ENCODE data around the gene COPRS. TPM values are rescaled to one million over a fixed set of nuclear protein-coding genes. Genes with fewer than 3 reads are reported as not detected.

Gene COPRS
- total and polyA plus RNA-seq, 2 donors (not counting 1 experiment from before 2014, with no cell fraction given): 12.6 to 17.1 TPM

DNA sequence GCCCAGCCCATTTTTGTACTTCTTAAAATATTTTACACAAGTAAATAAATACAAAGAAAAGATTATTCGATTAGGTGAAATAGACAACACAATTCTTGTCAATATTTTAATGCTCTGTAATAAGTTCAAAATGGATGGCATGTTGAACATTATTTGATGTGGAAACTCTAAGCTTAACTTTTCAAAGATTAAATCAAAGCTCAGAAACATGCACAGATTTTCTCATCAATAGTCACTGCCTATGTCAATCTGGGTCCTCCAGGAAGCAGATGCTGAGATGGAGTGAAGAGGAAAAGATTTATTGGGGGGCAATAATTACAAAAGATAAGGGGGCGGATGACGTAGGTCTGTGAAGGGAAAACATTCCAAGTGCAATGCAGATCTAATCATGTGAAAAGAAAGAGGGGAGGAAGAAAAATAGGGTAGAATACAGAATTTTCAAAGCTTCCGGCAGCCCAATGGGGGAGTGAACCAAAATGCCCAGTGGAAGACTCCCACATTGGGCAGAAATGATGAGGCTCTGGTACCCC lies 50.5 kb downstream of the COPRS start:
- Histone ChIP-seq H3K4me3 (ENCODE audit: control extremely low read depth in 1 of 5, extremely low read depth in 1 of 5, insufficient read depth in 1 of 5, low read depth in 2 of 5, low read length in 4 of 5) (no peak overlapping the region), H3K4me1 (ENCODE audit: control insufficient read depth in 2 of 2, insufficient read depth in 2 of 2, low read length in 2 of 2) (no peaks in the 10 kb centered on the region), H3K27ac (ENCODE audit: low read length in 2 of 2) (no peak overlapping the region), H4K20me1 (ENCODE audit: control insufficient read depth, insufficient read depth, low read length, poor library complexity, severe bottlenecking) (no peaks in the 10 kb centered on the region), H3K9me3 (ENCODE audit: control extremely low read depth in 1 of 3, control insufficient read depth in 2 of 3, insufficient read depth in 1 of 3, low read length in 2 of 3) (no peaks in the 10 kb centered on the region), H3K4me2 (replicated peaks; ENCODE audit: low read depth, low read length, poor library complexity, severe bottlenecking) (no peak overlapping the region), H3K9ac (ENCODE audit: low read length) (no peak overlapping the region), H2AFZ (ENCODE audit: insufficient read depth, low read depth, low read length, poor library complexity, severe bottlenecking) (no peak overlapping the region), H3K36me3 (replicated peaks in 1 of 2; ENCODE audit: control extremely low read depth in 1 of 2, control insufficient read depth in 1 of 2, extremely low read depth in 1 of 2, insufficient read depth in 2 of 2, low read length in 1 of 2) (no peaks in the 10 kb centered on the region), H3K79me2 (ENCODE audit: control insufficient read depth, insufficient read depth, low read length) (no peaks in the 10 kb centered on the region), H3K27me3 (replicated peaks in 1 of 4; ENCODE audit: control extremely low read depth in 1 of 4, control insufficient read depth in 3 of 4, insufficient read depth in 4 of 4, low read length in 3 of 4) (peaks cover 0 to 4% (median 0%) of the 10 kb centered on the region in 4 experiments)
- TF ChIP-seq, protein P1, sequence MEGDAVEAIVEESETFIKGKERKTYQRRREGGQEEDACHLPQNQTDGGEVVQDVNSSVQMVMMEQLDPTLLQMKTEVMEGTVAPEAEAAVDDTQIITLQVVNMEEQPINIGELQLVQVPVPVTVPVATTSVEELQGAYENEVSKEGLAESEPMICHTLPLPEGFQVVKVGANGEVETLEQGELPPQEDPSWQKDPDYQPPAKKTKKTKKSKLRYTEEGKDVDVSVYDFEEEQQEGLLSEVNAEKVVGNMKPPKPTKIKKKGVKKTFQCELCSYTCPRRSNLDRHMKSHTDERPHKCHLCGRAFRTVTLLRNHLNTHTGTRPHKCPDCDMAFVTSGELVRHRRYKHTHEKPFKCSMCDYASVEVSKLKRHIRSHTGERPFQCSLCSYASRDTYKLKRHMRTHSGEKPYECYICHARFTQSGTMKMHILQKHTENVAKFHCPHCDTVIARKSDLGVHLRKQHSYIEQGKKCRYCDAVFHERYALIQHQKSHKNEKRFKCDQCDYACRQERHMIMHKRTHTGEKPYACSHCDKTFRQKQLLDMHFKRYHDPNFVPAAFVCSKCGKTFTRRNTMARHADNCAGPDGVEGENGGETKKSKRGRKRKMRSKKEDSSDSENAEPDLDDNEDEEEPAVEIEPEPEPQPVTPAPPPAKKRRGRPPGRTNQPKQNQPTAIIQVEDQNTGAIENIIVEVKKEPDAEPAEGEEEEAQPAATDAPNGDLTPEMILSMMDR (IDR thresholded peaks at IDR 0.05): no peak
- TF ChIP-seq EZH2 (IDR thresholded peaks at IDR 0.05; ENCODE audit: borderline replicate concordance, insufficient read depth, low read depth, low read length, poor library complexity, severe bottlenecking): no peak
- no peaks in the 10 kb centered on the region for H3K4me1 Mint-ChIP-seq
- ATAC-seq (ENCODE audit: low read depth) (no peak), DNase-seq (no peak)
- H3K27me3 Mint-ChIP-seq: peaks cover 18% of the 10 kb centered on the region
- intact Hi-C loops (cut with micrococcal nuclease): no loop called here
- ChIA-PET POLR2A (no interaction called here), CTCF (no interaction called here)
- 100% methylated on average over 3 of the region's 4 CpGs for WGBS (ENCODE audit: insufficient coverage)
- no peak overlapping the region for H3K4me3 Mint-ChIP-seq
- no peaks in the 10 kb centered on the region for H3K9me3 Mint-ChIP-seq (ENCODE audit: insufficient read depth)
- no peak overlapping the region for H3K27ac Mint-ChIP-seq

DNA sequence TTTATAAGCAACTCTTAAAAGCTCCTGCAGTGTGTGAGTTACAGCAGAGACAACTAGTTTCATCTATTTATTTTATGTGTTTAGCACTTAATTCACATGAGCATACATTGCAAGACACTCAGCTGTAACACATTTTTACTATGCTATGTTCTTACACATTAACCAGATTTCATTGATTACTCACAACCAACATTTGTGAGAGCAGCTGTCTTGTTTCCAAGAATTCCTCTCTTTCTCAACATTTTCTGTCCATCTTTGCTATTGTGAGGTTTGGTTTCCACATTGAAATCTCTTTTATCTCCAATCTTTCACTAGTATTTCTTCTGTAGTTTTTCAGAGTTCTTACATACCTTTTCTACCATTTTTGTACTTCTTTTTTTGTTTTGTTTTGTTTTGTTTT lies 51.2 kb downstream of the COPRS start:
- intact Hi-C loops (cut with micrococcal nuclease): no loop called here
- H3K9me3 Mint-ChIP-seq (ENCODE audit: insufficient read depth): no peaks in the 10 kb centered on the region
- Histone ChIP-seq H3K4me2 (replicated peaks; ENCODE audit: low read depth, low read length, poor library complexity, severe bottlenecking) (no peak overlapping the region), H3K9me3 (ENCODE audit: control extremely low read depth in 1 of 3, control insufficient read depth in 2 of 3, insufficient read depth in 1 of 3, low read length in 2 of 3) (no peaks in the 10 kb centered on the region), H3K27me3 (replicated peaks in 1 of 4; ENCODE audit: control extremely low read depth in 1 of 4, control insufficient read depth in 3 of 4, insufficient read depth in 4 of 4, low read length in 3 of 4) (peaks cover 0 to 4% (median 0%) of the 10 kb centered on the region in 4 experiments), H3K36me3 (replicated peaks in 1 of 2; ENCODE audit: control extremely low read depth in 1 of 2, control insufficient read depth in 1 of 2, extremely low read depth in 1 of 2, insufficient read depth in 2 of 2, low read length in 1 of 2) (no peaks in the 10 kb centered on the region), H3K4me1 (ENCODE audit: control insufficient read depth in 2 of 2, insufficient read depth in 2 of 2, low read length in 2 of 2) (no peaks in the 10 kb centered on the region), H2AFZ (ENCODE audit: insufficient read depth, low read depth, low read length, poor library complexity, severe bottlenecking) (no peak overlapping the region), H4K20me1 (ENCODE audit: control insufficient read depth, insufficient read depth, low read length, poor library complexity, severe bottlenecking) (no peaks in the 10 kb centered on the region), H3K79me2 (ENCODE audit: control insufficient read depth, insufficient read depth, low read length) (no peaks in the 10 kb centered on the region), H3K27ac (ENCODE audit: low read length in 2 of 2) (no peak overlapping the region), H3K9ac (ENCODE audit: low read length) (no peak overlapping the region), H3K4me3 (ENCODE audit: control extremely low read depth in 1 of 5, extremely low read depth in 1 of 5, insufficient read depth in 1 of 5, low read depth in 2 of 5, low read length in 4 of 5) (no peak overlapping the region)
- CTCF ChIA-PET: no interaction called here
- H3K27me3 Mint-ChIP-seq: peaks cover 13% of the 10 kb centered on the region
- POLR2A ChIA-PET: no interaction called here
- DNase-seq (no peak), ATAC-seq (ENCODE audit: low read depth) (no peak)
- no peak for TF ChIP-seq EZH2 (IDR thresholded peaks at IDR 0.05; ENCODE audit: borderline replicate concordance, insufficient read depth, low read depth, low read length, poor library complexity, severe bottlenecking)
- TF ChIP-seq, protein P1 (IDR thresholded peaks at IDR 0.05): no peak
- H3K4me1 Mint-ChIP-seq: no peaks in the 10 kb centered on the region
- H3K27ac Mint-ChIP-seq: no peak overlapping the region
- no peak overlapping the region for H3K4me3 Mint-ChIP-seq
